ENCODE results near the gene UHMK1.
"Not testable (repeated sequence)": the region's sequence is repeated elsewhere in the genome, so short reads cannot be mapped to it uniquely, and the experiment has no call there.

The UHMK1 gene

GRCh38 chr1:162497723-162498495, at the start of gene UHMK1:
TSS of gene UHMK1 (plus strand) at chr1:162497818. CDS start at chr1:162498001, 183 bp downstream.
- H3K4me3 ChIP-seq (ENCODE audit: low read depth, low read length): peak within 1 kb of the TSS; percentile 98
- DNase-seq (ENCODE audit: low read depth): peak; percentile 69
- no peak for TF ChIP-seq CTCF (IDR thresholded peaks at IDR 0.05; ENCODE audit: control insufficient read depth, extremely low read depth, insufficient read depth)

DNA sequence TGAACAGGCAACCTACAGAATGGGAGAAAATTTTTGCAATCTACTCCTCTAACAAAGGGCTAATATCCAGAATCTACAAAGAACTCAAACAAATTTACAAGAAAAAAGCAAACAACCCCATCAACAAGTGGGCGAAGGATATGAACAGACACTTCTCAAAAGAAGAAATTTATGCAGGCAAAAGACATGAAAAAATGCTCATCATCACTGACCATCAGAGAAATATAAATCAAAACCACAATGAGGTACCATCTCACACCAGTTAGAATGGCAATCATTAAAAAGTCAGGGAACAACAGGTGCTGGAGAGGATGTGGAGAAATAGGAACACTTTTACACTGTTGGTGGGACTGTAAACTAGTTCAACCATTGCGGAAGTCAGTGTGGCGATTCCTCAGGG, 43.3 kb upstream of the UHMK1 start:
- DNase-seq (ENCODE audit: low read depth); H3K4me3 ChIP-seq (ENCODE audit: low read depth, low read length): not testable (repeated sequence)

DNA sequence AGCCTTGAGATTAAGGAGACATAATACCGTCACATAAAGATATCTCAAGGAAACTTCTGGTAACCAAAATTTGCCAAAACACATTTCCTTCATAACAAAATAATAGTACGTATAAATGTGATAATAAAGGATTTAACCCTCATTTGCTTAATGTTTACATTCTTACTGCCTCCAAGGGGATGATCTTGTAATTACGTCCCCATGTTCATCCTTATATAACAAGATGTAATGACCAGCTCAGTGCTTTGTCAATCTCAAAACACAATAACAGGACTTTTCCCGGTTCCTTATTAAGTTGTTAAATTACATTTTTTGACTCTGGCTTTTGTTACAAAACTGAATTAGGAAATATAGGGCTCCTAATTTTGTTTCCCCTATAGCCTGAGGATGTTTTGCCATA, 41.3 kb upstream of the UHMK1 start:
- DNase-seq (ENCODE audit: low read depth): no peak
- TF ChIP-seq CTCF (IDR thresholded peaks at IDR 0.05; ENCODE audit: control insufficient read depth, extremely low read depth, insufficient read depth): 0 out of 2 replicates have a peak, but pooled peaks have one; percentile 6
- H3K4me3 ChIP-seq (ENCODE audit: low read depth, low read length): no peak overlapping the region

GRCh38 chr1:162458236-162458635, 39.4 kb upstream of the UHMK1 start:
- H3K4me3 ChIP-seq (ENCODE audit: low read depth, low read length): no peak overlapping the region
- TF ChIP-seq CTCF (IDR thresholded peaks at IDR 0.05; ENCODE audit: control insufficient read depth, extremely low read depth, insufficient read depth): no peak
- no peak for DNase-seq (ENCODE audit: low read depth)

GRCh38 chr1:162462425-162462824, 35.2 kb upstream of the UHMK1 start:
- not testable (repeated sequence) for DNase-seq (ENCODE audit: low read depth); H3K4me3 ChIP-seq (ENCODE audit: low read depth, low read length)

DNA sequence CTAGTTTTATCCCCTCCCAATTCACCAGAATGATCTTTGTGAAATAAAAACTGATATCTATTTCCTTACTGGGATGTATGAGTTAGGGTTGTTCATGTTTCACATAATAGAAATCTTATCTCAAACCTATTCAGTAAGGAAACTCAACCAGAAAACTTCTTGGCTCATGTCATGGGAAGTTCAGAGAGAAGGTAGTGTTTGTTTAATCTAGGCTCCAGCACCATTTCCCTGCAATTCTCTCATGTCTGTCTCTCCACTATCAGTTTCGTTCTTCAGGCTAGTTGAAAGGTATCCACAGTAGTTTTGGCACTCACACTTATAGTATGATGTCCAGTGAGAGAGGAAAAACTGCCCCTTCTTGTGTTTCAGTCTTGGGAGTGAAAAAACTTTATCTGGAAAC, 34.6 kb upstream of the UHMK1 start:
- TF ChIP-seq CTCF (IDR thresholded peaks at IDR 0.05; ENCODE audit: control insufficient read depth, extremely low read depth, insufficient read depth): no peak
- DNase-seq (ENCODE audit: low read depth): no peak
- H3K4me3 ChIP-seq (ENCODE audit: low read depth, low read length): no peak overlapping the region

DNA sequence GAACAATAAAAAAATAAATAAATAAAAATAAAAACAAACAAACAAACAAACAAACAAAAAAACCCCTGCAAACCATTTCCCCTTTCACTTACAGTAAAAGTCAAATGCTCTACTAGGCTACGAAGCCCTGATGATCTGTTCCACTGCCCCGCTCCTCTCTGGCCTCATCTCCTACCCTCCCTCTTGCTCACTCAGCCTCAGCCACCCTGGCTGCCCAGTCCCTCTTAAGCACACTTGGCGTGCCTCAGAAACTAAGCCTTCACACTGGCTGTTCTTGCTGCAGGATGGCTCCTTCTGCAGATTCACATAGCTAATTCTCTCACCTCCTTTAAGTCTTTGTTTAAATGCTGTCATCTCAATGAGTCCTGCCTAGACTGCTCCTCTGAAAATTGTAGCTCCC, 30.8 kb upstream of the UHMK1 start:
- no peak for DNase-seq (ENCODE audit: low read depth)
- no peak overlapping the region for H3K4me3 ChIP-seq (ENCODE audit: low read depth, low read length)
- TF ChIP-seq CTCF (IDR thresholded peaks at IDR 0.05; ENCODE audit: control insufficient read depth, extremely low read depth, insufficient read depth): no peak

GRCh38 chr1:162470216-162470615, 27.4 kb upstream of the UHMK1 start:
- TF ChIP-seq CTCF (IDR thresholded peaks at IDR 0.05; ENCODE audit: control insufficient read depth, extremely low read depth, insufficient read depth): no peak
- no peak overlapping the region for H3K4me3 ChIP-seq (ENCODE audit: low read depth, low read length)
- DNase-seq (ENCODE audit: low read depth): no peak

All from LNCaP clone FGC (cell line).